ENCODE measurements around the gene TCP10L.
A peak's percentile ranks its signal among the peaks of the same experiment; 100 is the strongest.

The TCP10L gene

GRCh38 chr21:32597205-32597604, 11.9 kb upstream of the TCP10L start:
- DNase-seq (no peak), ATAC-seq (peak; percentile 54)
- H3K4me3 Mint-ChIP-seq = no peak overlapping the region

GRCh38 chr21:32595431-32595830, 10.1 kb upstream of the TCP10L start:
- Mint-ChIP-seq H3K27me3 (no peaks in the 10 kb centered on the region), H3K4me3 (no peak overlapping the region), H3K27ac (no peak overlapping the region), H3K9me3 (no peaks in the 10 kb centered on the region), H3K4me1 (peaks cover 10% of the 10 kb centered on the region)
- ATAC-seq = no peak
- no peak for DNase-seq

More at GRCh38 chr21:32597205-32597604, 11.9 kb upstream of the TCP10L start:
- Mint-ChIP-seq H3K4me1 (peaks cover 10% of the 10 kb centered on the region), H3K27ac (peak overlapping the region in 1 of 2 donors; percentile 64), H3K27me3 (no peaks in the 10 kb centered on the region), H3K9me3 (no peaks in the 10 kb centered on the region)

- peaks cover 10% of the 10 kb centered on the region for H3K4me1 Mint-ChIP-seq
- no peak overlapping the region for H3K4me3 Mint-ChIP-seq
- DNase-seq = no peak
- no peaks in the 10 kb centered on the region for H3K9me3 Mint-ChIP-seq
- no peak for ATAC-seq
- no peaks in the 10 kb centered on the region for H3K27me3 Mint-ChIP-seq
- no peak overlapping the region for H3K27ac Mint-ChIP-seq
Observed at GRCh38 chr21:32593690-32594089, 8.4 kb upstream of the TCP10L start.

GRCh38 chr21:32592929-32593502, 7.7 kb upstream of the TCP10L start:
- no peak overlapping the region for H3K4me3 Mint-ChIP-seq
- ATAC-seq (no peak), DNase-seq (no peak)

GRCh38 chr21:32590130-32590529, 4.8 kb upstream of the TCP10L start:
- Mint-ChIP-seq H3K27ac (no peak overlapping the region), H3K4me3 (no peak overlapping the region), H3K9me3 (no peaks in the 10 kb centered on the region), H3K4me1 (no peaks in the 10 kb centered on the region), H3K27me3 (no peaks in the 10 kb centered on the region)
- DNase-seq = no peak
- ATAC-seq = no peak

More at GRCh38 chr21:32592929-32593502, 7.7 kb upstream of the TCP10L start:
- no peaks in the 10 kb centered on the region for H3K27me3 Mint-ChIP-seq
- H3K4me1 Mint-ChIP-seq = peaks cover 10% of the 10 kb centered on the region
- H3K27ac Mint-ChIP-seq = peak overlapping the region in 1 of 2 donors; percentile 69
- H3K9me3 Mint-ChIP-seq = no peaks in the 10 kb centered on the region

- no peak overlapping the region for H3K27ac Mint-ChIP-seq
- H3K27me3 Mint-ChIP-seq = no peaks in the 10 kb centered on the region
- H3K4me3 Mint-ChIP-seq = no peak overlapping the region
- no peak for DNase-seq
- H3K9me3 Mint-ChIP-seq = no peaks in the 10 kb centered on the region
- no peaks in the 10 kb centered on the region for H3K4me1 Mint-ChIP-seq
- no peak for ATAC-seq
Observed at GRCh38 chr21:32587651-32588050, 2.3 kb upstream of the TCP10L start.

GRCh38 chr21:32587120-32587519, 1.8 kb upstream of the TCP10L start:
- Mint-ChIP-seq H3K4me1 (no peaks in the 10 kb centered on the region), H3K27me3 (no peaks in the 10 kb centered on the region), H3K9me3 (no peaks in the 10 kb centered on the region), H3K4me3 (no peak overlapping the region), H3K27ac (no peak overlapping the region)
- DNase-seq = no peak
- ATAC-seq = no peak

GRCh38 chr21:32585970-32586369, 647 bp upstream of the TCP10L start:
- DNase-seq (no peak), ATAC-seq (no peak)
- Mint-ChIP-seq H3K4me1 (no peaks in the 10 kb centered on the region), H3K4me3 (no peak overlapping the region), H3K27ac (no peak overlapping the region), H3K9me3 (no peaks in the 10 kb centered on the region), H3K27me3 (no peaks in the 10 kb centered on the region)

- Mint-ChIP-seq H3K9me3 (no peaks in the 10 kb centered on the region), H3K27ac (peak overlapping the region in 1 of 2 donors; percentile 47), H3K4me3 (no peak overlapping the region), H3K27me3 (no peaks in the 10 kb centered on the region), H3K4me1 (no peaks in the 10 kb centered on the region)
- DNase-seq = no peak
- no peak for ATAC-seq
Observed at GRCh38 chr21:32584472-32584871, 851 bp downstream of the TCP10L start.

GRCh38 chr21:32581732-32582131, 3.6 kb downstream of the TCP10L start:
- Mint-ChIP-seq H3K4me1 (no peaks in the 10 kb centered on the region), H3K27ac (no peak overlapping the region), H3K27me3 (no peaks in the 10 kb centered on the region), H3K4me3 (no peak overlapping the region), H3K9me3 (no peaks in the 10 kb centered on the region)
- ATAC-seq = no peak
- DNase-seq = no peak

- no peaks in the 10 kb centered on the region for H3K9me3 Mint-ChIP-seq
- DNase-seq (no peak), ATAC-seq (no peak)
- H3K4me1 Mint-ChIP-seq = no peaks in the 10 kb centered on the region
- H3K4me3 Mint-ChIP-seq = no peak overlapping the region
- peak overlapping the region in 1 of 2 donors; percentile 72 for H3K27ac Mint-ChIP-seq
- no peaks in the 10 kb centered on the region for H3K27me3 Mint-ChIP-seq
Observed at GRCh38 chr21:32580949-32581348, 4.4 kb downstream of the TCP10L start.

- peak in 1 of 2 donors; percentile 25 for DNase-seq
- H3K9me3 Mint-ChIP-seq = no peaks in the 10 kb centered on the region
- peak; percentile 61 for ATAC-seq
- H3K27ac Mint-ChIP-seq = no peak overlapping the region
- H3K4me1 Mint-ChIP-seq = no peaks in the 10 kb centered on the region
- no peak overlapping the region for H3K4me3 Mint-ChIP-seq
- H3K27me3 Mint-ChIP-seq = no peaks in the 10 kb centered on the region
Observed at GRCh38 chr21:32578107-32578691, 7.1 kb downstream of the TCP10L start.

- no peak overlapping the region for H3K4me3 Mint-ChIP-seq
- H3K4me1 Mint-ChIP-seq = no peaks in the 10 kb centered on the region
- no peak overlapping the region for H3K27ac Mint-ChIP-seq
- no peaks in the 10 kb centered on the region for H3K27me3 Mint-ChIP-seq
- ATAC-seq (no peak), DNase-seq (no peak)
- no peaks in the 10 kb centered on the region for H3K9me3 Mint-ChIP-seq
Observed at GRCh38 chr21:32576011-32576410, 9.3 kb downstream of the TCP10L start.

- Mint-ChIP-seq H3K27me3 (no peaks in the 10 kb centered on the region), H3K27ac (no peak overlapping the region), H3K4me3 (no peak overlapping the region), H3K4me1 (peaks cover 4% of the 10 kb centered on the region), H3K9me3 (no peaks in the 10 kb centered on the region)
- no peak for DNase-seq
- no peak for ATAC-seq
Observed at GRCh38 chr21:32574946-32575925, 10.1 kb downstream of the TCP10L start.

GRCh38 chr21:32572574-32573420, 12.5 kb downstream of the TCP10L start:
- no peak overlapping the region for H3K4me3 Mint-ChIP-seq
- no peaks in the 10 kb centered on the region for H3K27me3 Mint-ChIP-seq
- no peak overlapping the region for H3K27ac Mint-ChIP-seq
- DNase-seq = no peak
- no peaks in the 10 kb centered on the region for H3K9me3 Mint-ChIP-seq
- ATAC-seq = no peak
- peaks cover 19% of the 10 kb centered on the region for H3K4me1 Mint-ChIP-seq

Data from stimulated activated naive CD8-positive, alpha-beta T cell treated with anti-CD3 and anti-CD28 coated beads, Interleukin-15, amount 100 ng/mL, for 72 hours (primary cell).